ENCODE measurements around the gene FLVCR1.

DNA sequence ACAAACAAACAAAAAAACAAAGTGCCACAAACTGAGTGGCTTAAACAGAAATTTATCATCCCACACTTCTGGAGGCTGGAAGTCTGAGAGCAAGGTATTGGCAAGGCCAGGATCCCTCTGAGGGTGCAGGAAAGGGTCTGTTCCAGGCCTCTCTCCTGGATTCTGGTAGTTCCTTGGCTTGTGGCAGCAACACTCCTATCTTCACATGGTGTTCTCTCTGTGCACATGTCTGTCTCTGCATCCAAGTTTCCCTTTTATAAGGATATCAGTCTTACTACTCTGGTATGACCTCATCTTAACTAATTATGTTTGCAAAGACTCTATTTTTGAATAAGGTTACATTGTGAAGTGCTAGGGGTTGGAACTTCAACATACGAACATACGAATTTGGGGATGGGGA is 87.0 kb downstream of the FLVCR1 start:
- TF ChIP-seq, protein P1, sequence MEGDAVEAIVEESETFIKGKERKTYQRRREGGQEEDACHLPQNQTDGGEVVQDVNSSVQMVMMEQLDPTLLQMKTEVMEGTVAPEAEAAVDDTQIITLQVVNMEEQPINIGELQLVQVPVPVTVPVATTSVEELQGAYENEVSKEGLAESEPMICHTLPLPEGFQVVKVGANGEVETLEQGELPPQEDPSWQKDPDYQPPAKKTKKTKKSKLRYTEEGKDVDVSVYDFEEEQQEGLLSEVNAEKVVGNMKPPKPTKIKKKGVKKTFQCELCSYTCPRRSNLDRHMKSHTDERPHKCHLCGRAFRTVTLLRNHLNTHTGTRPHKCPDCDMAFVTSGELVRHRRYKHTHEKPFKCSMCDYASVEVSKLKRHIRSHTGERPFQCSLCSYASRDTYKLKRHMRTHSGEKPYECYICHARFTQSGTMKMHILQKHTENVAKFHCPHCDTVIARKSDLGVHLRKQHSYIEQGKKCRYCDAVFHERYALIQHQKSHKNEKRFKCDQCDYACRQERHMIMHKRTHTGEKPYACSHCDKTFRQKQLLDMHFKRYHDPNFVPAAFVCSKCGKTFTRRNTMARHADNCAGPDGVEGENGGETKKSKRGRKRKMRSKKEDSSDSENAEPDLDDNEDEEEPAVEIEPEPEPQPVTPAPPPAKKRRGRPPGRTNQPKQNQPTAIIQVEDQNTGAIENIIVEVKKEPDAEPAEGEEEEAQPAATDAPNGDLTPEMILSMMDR (IDR thresholded peaks at IDR 0.05; ENCODE audit: low read depth, low read length, missing input control): no peak
- no peak for TF ChIP-seq SP1 (IDR thresholded peaks at IDR 0.05)
- no peak for TF ChIP-seq EGR1 (IDR thresholded peaks at IDR 0.05; ENCODE audit: low read depth in 2 of 2)
- TF ChIP-seq, protein P2, sequence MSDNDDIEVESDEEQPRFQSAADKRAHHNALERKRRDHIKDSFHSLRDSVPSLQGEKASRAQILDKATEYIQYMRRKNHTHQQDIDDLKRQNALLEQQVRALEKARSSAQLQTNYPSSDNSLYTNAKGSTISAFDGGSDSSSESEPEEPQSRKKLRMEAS (IDR thresholded peaks at IDR 0.05): no peak
- no peak for TF ChIP-seq GABPA (IDR thresholded peaks at IDR 0.05 in 1 of 2, conservative IDR thresholded peaks at IDR 0.05 in 1 of 2)
- TF ChIP-seq, protein P3, sequence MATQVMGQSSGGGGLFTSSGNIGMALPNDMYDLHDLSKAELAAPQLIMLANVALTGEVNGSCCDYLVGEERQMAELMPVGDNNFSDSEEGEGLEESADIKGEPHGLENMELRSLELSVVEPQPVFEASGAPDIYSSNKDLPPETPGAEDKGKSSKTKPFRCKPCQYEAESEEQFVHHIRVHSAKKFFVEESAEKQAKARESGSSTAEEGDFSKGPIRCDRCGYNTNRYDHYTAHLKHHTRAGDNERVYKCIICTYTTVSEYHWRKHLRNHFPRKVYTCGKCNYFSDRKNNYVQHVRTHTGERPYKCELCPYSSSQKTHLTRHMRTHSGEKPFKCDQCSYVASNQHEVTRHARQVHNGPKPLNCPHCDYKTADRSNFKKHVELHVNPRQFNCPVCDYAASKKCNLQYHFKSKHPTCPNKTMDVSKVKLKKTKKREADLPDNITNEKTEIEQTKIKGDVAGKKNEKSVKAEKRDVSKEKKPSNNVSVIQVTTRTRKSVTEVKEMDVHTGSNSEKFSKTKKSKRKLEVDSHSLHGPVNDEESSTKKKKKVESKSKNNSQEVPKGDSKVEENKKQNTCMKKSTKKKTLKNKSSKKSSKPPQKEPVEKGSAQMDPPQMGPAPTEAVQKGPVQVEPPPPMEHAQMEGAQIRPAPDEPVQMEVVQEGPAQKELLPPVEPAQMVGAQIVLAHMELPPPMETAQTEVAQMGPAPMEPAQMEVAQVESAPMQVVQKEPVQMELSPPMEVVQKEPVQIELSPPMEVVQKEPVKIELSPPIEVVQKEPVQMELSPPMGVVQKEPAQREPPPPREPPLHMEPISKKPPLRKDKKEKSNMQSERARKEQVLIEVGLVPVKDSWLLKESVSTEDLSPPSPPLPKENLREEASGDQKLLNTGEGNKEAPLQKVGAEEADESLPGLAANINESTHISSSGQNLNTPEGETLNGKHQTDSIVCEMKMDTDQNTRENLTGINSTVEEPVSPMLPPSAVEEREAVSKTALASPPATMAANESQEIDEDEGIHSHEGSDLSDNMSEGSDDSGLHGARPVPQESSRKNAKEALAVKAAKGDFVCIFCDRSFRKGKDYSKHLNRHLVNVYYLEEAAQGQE (IDR thresholded peaks at IDR 0.05): no peak
- TF ChIP-seq YY1 (IDR thresholded peaks at IDR 0.05): no peak
- TF ChIP-seq, protein P4, sequence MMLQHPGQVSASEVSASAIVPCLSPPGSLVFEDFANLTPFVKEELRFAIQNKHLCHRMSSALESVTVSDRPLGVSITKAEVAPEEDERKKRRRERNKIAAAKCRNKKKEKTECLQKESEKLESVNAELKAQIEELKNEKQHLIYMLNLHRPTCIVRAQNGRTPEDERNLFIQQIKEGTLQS (IDR thresholded peaks at IDR 0.05): no peak
- TF ChIP-seq, protein P5, sequence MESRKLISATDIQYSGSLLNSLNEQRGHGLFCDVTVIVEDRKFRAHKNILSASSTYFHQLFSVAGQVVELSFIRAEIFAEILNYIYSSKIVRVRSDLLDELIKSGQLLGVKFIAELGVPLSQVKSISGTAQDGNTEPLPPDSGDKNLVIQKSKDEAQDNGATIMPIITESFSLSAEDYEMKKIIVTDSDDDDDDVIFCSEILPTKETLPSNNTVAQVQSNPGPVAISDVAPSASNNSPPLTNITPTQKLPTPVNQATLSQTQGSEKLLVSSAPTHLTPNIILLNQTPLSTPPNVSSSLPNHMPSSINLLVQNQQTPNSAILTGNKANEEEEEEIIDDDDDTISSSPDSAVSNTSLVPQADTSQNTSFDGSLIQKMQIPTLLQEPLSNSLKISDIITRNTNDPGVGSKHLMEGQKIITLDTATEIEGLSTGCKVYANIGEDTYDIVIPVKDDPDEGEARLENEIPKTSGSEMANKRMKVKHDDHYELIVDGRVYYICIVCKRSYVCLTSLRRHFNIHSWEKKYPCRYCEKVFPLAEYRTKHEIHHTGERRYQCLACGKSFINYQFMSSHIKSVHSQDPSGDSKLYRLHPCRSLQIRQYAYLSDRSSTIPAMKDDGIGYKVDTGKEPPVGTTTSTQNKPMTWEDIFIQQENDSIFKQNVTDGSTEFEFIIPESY (IDR thresholded peaks at IDR 0.05): no peak
- TF ChIP-seq JUND (IDR thresholded peaks at IDR 0.05): no peak
- no peak for TF ChIP-seq HNF4A (conservative IDR thresholded peaks at IDR 0.05)
- no peak for TF ChIP-seq HNF4G (IDR thresholded peaks at IDR 0.05)

Measured in liver (tissue), 3 donors.